ENCODE data around the gene FGF19. TPM values are rescaled to one million over a fixed set of nuclear protein-coding genes. Genes with fewer than 3 reads are reported as not detected.
A peak's percentile ranks its signal among the peaks of the same experiment; 100 is the strongest.

FGF19 gene
- total RNA-seq, 2 donors from 2014 or later, result not detected

DNA sequence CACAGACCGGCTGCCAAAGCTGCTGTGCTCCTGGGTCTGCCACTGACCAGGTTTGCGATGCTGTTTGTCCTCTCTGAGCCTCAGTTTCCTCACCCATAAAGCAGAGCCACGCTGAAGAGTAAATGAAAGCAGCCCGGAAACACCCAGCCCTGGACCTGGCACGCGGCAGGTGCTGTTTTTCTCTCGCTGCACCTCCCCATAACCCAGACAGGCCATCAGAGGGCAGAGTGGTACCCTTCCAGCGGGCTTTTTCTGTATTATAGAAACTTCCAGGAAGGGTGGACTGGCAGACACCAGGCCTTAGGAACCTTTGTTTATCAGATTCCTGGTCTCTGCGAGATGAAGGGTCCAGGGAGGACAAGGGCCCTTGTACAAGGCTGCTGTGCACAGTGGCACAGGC, 17.9 kb upstream of the FGF19 start:
- intact Hi-C loops (cut with DNase I), result no loop called here
- no peak for DNase-seq (ENCODE audit: low spot score)

DNA sequence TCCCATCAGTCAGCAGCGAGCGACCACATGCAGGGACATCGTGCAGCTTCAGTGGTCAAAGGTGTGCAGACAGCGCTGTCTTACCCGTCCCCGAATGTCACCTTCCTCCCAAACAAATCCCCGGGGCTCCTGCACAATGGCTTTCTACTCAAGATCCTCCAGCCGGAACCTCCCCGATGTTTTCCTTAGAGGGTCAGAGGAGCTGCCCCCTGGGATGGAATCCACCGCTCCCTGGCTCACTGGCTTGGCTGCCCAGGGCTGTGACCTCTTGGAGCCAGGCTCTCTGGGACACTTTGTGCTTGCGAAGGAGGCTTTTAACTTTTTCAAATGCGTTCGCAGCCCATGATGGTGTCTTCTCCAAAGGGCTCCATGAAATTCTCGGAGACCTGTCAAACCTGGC, 17.3 kb upstream of the FGF19 start:
- intact Hi-C loops (cut with DNase I), result no loop called here
- DNase-seq (ENCODE audit: low spot score), result no peak

DNA sequence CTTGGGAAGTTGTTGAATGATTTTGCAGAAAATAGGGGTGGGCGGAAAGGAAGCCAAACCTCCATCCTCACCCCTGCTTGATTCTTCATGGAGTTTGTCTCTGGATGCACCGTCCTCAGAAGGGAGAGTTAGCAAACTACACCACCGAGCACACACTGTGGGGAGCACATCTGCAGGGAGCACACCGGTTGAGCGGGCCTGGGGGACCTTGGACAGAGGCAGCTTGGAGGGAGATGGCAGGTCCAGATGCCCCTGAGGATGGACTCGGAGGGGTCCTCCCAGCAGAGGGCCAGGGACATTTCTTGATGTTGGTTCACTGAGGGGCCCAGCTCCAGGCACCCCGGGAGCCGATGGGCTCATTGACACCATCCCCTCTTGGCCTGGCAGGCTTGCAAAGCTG, 15.1 kb upstream of the FGF19 start:
- intact Hi-C loops (cut with DNase I), result no loop called here
- no peak for DNase-seq (ENCODE audit: low spot score)

DNA sequence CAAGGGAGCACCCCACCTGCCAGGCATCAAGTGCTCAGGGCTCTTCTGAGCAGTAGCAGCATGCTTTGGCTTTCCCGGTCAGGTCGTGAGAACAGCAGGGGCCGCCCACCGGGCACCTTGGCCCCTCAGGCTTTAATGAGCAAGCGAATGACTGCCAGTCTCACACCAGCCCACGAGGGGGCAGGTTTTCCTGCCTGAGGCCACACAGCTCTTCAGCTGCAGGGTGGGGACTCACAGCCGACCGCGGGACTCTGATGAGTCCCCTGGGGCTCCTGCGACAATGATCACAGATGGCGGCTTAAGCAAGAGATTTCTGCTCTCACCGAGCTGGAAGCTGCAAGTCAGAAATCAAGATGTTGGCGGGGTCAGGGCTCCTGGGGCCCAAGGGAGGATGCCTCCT, 14.3 kb upstream of the FGF19 start:
- intact Hi-C loops (cut with DNase I), result no loop called here
- DNase-seq (ENCODE audit: low spot score), result no peak

DNA sequence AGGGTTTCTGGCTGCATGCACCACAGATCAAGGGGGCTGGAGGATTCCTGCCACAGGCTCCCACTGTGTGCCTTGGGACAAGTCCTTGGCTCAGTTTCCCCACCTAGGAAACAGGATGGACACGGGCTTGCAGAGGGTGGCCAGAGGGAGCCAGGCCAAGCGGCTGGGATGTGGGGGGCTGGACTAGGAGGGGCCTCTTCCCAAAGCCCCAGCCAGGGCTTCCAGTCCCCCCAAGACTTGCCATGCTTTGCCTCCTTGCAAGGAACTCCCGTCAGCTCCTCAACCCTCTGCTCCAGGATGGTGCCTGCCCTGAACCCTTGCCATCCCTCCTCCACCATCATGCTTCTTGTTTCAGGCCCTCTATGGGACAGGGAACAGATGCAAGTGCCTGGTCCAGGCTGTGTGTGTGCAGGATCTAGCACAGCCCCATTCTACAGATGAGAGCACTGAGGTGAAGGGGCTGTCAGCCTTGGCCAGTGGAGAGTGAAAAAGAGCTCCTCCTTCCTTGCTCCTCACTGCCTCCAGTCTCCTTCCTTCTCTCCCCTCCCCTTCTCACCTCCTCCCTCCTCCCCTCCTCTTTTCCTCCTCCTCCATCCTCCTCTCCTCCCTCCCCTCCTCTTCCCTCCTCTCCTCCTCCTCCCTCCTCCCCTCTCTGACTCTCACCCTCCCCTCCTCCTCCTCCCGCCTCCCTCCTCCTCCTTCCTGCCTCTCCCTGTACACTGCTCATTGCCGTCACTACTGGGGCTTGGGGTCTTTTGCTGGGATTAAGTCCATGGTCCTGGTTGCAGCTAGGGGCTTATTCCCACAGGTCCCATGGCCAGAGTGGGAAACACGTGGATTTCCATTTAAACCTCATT, 13.3 kb upstream of the FGF19 start:
- intact Hi-C loops (cut with DNase I), result no loop called here

DNA sequence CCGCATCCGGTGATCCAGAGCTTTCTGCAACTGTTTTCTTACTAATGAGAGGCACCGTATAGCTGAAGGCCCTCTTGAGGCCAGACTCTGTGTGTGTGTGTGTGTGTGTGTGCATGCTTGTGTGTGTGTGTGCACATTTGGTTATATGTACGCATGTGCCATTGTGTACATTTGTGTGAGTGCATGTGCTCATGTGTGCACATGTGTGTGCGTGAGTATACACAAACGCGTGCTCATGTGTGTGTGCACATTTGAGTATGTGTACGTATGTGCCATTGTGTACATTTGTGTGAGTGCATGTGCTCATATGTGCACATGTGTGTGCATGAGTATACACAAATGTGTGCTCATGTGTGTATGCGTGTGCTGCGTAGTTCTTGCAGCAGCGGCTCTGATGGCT, 12.3 kb upstream of the FGF19 start:
- intact Hi-C loops (cut with DNase I), result no loop called here
- no peak for DNase-seq (ENCODE audit: low spot score)

More for the DNA sequence above, 13.3 kb upstream of the FGF19 start:
- no peak for DNase-seq (ENCODE audit: low spot score)

DNA sequence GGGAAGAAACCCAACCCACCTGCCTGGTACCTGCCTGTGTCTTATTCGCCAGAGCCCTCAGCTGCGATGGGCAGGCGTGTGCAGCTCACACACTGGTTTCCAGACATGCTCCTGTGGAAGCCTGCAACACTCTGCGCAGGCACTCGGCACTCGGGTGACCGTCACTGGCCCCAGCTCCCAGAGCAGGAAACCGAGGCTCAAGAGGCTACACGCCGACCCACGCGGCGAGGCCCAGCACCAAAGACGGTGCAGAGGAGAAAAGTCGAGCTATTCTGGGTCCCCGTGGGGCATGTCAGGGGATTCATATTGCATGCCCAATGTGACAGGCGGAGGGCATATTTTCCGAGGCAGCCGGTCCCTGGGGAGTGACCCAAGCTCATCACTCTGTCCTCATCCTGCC, 11.6 kb upstream of the FGF19 start:
- no peak for DNase-seq (ENCODE audit: low spot score)
- intact Hi-C loops (cut with DNase I), result no loop called here

DNA sequence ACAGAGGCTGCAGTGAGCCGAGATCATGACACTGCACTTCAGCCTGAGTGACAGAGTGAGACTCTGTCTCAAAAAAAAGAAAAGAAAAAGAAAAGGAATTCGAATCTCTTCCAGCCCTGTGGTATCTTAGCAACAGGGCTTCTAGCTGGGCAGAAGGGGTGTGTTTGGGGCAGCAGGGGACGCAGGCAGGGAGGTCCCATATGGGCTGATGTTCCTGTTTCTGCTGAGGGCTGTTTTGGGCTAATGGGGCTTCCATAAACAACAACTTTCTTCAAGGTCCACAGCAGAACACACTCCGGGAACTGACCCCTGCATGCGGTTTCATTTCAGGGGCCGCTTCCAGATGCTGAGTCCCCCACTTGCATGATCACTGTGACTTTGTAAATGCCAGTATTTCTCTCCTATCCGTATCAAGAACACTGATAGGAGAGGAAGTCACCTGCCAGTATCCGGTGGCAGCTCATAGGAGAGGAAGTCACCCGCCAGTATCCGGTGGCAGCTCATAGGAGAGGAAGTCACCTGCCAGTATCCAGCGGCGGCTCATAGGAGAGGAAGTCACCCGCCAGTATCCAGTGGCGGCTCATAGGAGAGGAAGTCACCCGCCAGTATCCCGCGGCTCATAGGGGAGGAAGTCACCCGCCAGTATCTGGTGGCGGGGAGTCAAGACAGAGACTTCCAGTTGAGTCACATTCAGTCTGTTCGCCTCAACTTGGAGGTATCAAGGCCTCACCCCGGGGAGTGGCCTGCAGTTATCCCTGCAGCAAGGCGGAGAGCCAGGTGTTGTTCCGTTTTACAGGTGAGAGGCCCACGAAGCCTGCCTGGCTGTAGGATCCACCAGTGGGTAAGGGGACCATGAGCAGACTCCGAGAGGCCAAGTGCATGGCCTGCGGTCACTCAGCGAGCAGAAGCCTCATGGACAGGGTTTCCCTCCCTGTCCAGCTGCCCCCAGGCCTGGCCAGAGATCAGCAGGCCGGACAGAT, 8.3 kb upstream of the FGF19 start:
- intact Hi-C loops (cut with DNase I), result no loop called here
- DNase-seq (ENCODE audit: low spot score), result no peak

DNA sequence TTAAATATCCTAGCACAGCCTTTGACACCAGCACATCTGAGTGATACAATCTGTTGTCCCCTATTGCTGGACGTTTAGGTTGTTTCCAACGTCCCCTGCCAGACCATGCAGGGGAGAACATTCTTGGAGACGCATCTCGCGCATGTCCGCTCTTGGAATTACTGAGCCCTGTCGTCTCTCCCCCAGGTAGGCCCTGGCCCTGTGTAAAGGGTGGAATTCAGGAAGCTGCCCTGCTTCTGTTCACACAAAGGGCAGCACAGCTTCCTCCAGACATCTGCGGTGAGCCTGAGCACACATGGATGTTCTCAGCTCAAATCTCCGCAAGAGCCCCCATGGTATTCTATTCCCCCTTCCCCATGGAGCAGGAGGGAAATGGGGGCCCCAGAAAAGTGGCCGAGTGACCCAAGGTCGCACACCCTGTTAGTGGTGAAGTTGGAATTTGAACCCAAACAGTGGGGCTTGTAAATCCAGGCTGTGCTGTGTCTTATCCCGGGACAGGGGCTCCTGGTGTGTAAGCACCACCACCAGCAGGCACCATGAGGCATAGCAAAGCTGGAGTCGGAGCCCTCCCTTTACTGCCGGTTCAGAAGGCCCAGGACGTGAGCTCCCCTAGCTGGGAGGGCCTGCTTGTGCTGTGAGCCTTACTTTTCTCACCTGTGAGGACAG, 5.0 kb upstream of the FGF19 start:
- no peak for DNase-seq (ENCODE audit: low spot score)
- intact Hi-C loops (cut with DNase I), result loop anchor here in 1 of 2 donors (5.0 kb wide), 1 partner anchor 178 kb away; no protein-coding TSS in a partner anchor

DNA sequence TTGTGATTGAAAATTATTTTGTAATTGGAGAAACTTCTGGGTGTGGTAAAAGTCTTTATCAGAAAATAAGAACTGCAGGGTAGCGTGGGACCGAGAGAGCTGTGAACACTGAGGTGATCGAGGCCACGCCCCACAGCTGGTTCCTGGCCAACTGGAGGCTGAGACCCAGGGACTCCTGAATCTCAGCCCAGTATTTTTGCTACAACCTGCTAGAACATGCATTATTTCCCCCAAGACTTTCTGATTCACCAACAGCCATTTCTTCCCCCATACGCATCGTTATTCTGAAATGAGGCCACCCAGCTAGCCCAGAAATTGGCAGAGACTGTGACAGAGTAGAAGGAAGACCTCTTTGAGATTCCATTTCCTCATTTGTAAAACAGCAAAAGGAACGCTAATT, 3.4 kb upstream of the FGF19 start:
- intact Hi-C loops (cut with DNase I), result loop anchor here in 1 of 2 donors (5.0 kb wide), 1 partner anchor 180 kb away; no protein-coding TSS in a partner anchor
- no peak for DNase-seq (ENCODE audit: low spot score)

DNA sequence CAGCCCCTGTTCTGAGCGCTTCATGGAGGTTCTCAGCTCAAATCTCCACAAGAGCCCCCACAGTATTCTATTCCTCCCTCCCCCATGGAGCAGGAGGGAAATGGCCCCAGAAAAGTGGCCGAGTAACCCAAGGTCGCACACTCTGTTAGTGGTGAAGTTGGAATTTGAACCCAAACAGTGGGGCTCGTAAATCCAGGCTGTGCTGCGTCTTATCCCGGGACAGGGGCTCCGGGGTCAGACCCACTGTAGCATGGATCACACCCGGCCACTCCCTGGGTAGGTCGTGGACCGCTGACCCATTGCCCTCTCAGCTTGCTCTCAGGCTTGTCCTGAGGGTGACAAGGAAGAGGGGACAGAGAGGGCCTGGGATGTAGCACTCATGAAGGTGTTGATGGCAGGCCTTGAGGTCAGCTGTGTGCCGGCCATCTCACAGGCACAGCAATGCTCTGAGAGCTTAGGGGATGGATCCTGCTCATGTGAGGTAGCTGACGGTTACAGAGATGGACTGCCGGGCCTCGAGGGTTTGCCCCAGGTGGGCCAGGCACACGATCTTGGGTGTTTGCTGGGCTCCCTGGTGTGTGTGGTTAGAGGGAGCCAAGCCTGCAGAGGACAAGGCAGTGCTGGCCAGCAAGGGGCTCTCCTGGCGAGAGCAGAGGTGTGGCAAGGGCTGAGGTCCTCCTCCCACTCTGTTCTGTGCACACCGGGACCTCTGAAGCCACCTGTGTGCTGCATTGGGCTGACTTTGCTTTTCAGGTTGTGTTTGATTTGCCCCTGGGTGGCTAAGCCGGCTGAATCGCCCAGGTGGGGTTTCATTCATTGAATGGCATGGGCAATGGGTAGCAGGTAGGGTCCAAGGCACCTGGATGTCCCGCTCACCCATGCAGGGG, 2.3 kb upstream of the FGF19 start:
- no peak for DNase-seq (ENCODE audit: low spot score)
- intact Hi-C loops (cut with DNase I), result loop anchor here in 1 of 2 donors (5.0 kb wide), 1 partner anchor 181 kb away; no protein-coding TSS in a partner anchor

DNA sequence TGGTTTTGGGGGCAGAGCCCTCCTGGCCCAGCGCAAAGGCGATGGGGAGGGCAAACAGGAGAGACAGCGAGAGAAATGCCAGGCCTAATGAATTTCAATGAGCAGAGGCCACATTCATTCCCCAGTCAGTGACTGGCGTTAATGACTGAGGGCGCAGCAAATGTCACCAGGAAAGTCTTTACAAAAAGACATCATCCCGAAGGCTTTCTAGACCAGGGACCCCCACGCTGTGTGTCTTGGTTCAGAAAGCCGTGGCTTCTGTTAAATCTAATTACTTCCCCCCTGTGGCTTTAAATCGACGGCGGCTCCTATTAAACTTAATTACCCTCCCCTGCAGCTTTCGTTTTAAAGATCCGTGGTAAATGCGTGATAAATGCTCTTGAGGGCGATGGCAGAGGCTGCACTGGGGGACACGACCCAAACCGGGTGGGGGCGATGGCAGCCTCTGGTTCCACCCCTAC, 1.6 kb upstream of the FGF19 start:
- intact Hi-C loops (cut with DNase I), result loop anchor here in 1 of 2 donors (5.0 kb wide), 1 partner anchor 182 kb away; no protein-coding TSS in a partner anchor
- DNase-seq (ENCODE audit: low spot score), result no peak

DNA sequence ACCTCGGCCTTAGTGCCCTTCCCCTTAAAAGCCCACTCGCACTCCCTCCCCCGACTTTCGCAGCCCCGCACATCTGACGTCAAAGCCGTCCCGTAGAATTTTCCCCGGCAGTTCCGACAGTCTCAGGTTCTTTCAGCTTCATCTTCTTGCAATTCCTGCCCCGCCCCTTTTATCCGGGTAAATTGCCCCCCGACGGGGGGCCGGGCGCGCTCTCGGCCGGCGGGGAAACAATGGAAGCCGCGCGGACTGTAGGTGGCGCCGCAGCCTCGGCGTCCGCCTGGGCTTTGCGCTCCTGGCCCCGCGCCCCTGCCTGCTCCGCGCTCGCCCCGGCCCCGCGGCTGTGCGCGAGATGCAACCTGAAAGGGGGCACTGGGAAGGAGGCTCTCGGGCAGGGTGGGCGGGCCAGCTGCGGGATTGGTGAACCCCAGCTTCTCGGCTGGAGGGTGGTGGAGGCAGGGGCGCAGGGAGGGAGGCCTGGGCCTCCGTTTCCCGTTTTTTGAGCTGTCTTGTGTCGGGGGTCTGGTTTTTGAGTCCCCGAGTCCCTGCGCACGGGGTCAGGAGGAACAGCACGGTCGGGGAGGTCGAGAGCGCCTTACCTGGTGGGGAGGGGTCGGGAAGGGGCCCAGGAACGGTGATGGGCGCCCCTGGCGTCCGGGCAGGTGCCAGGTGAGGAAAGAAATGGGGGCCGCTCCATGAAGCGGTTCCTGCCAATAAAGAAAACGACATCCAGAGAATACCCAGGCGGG, 859 bp upstream of the FGF19 start:
- intact Hi-C loops (cut with DNase I), result loop anchor here in 1 of 2 donors (5.0 kb wide), 1 partner anchor 183 kb away; no protein-coding TSS in a partner anchor
- DNase-seq (ENCODE audit: low spot score), result no peak

DNA sequence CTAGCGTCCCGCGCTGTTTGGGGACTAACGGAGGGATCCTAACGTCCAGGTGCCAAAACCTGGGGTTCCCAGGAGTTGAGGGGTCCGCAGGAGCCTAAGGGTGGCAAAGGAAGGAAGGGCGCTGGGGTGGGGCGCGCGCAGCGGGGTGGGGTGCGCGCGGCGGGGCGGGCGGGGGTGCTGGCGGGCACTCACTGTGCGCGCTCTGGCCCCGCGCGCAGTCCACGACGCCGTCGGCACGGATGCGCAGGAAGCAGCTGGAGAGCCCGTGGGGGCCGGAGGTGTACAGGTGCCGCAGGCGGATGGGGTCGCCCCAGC, 412 bp downstream of the FGF19 start:
- no peak for DNase-seq (ENCODE audit: low spot score)
- intact Hi-C loops (cut with DNase I), result no loop called here

DNA sequence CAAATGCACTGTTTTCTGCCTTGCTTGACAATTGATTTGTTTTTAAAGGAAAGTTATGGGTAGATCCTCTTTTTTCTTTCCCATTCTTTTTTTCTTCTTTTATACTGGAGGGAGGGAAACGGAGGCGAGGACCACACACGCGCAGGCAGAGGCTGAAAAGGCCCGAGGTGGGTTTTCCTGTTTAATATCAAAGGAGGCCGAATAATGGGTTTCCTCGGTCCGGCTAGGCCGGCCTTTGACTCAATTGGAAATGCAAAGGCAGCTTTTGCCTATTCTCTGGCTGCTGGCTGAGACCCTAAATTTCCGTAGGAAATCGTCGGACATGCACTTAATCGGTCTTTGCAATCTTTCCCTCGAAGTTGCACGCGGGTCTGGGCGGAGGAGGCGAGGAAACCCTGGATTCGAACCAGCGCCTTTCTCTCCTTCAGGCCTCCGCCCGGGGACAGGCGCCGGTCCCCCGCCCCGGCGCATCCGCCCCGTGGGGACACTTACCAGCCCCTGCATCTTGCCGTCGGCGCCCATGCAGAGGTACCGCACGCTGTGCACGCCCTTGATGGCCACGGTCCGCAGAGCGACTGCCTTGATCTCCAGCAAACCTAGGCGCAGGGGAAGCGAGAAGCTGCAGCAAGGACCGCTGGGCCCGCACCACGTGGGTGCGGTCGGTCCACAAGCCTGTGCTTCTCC, 911 bp downstream of the FGF19 start:
- intact Hi-C loops (cut with DNase I), result no loop called here
- DNase-seq (ENCODE audit: low spot score), result peak; percentile 56

DNA sequence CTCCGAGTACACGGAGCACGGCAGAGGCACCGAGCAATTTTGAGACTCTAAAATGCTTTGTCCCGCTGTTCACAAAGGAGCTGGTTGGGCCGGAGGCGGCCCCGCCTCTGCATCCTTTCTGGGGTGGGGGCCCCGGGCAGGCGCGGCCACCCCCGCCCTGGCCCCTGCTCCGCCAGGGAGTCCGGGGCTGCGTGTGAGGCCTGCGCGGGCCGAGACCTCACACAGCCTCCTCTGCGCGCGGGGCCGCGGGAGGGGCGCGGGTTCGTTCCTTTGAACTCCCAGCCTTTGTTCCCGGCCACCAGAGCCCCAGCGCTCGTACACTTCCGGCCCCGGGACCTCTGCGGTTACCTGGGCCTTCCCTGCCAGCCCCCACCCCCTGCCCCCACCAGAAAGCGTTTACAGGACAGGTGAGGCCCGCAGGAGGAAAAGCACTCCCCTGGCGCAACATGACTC, 1.6 kb downstream of the FGF19 start:
- DNase-seq (ENCODE audit: low spot score), result peak; percentile 68
- intact Hi-C loops (cut with DNase I), result no loop called here

Measured in posterior vena cava (tissue), 2 donors.